ENCODE results near the gene DENND1B. TPM values are rescaled to one million over a fixed set of nuclear protein-coding genes. Genes with fewer than 3 reads are reported as not detected.

The DENND1B gene
- polyA plus RNA-seq, 1 of the 3 experiments (the other 2 are of a cell fraction) = 1.4 TPM

DNA sequence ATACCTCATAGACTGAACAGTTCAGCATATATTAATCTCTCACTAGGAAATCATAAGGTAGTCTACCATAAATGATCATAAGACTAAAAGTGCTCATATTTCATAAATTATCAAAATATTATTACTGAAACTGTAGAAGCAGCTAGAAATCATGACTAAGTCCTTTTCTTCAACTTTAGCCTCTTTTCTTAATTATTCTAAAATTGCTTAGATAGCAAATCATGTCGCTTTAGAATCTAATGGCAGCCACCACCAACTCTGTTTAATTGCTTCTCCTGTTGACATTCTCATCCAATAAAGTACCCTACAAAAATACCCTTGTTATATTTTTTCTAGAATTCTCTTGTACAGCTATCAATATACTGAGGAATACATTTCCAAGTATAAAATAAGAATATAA lies 102.9 kb downstream of the DENND1B start:
- Histone ChIP-seq H3K27me3 (ENCODE audit: insufficient read depth) (no peaks in the 10 kb centered on the region), H3F3A (replicated peaks; ENCODE audit: insufficient read depth) (no peaks in the 10 kb centered on the region), H4K20me1 (ENCODE audit: insufficient read depth) (no peaks in the 10 kb centered on the region), H3K9me2 (no peaks in the 10 kb centered on the region), H3K9me3 (no peaks in the 10 kb centered on the region), H3K4me3 (ENCODE audit: low read depth in 2 of 2, low read length in 1 of 2) (no peak overlapping the region), H3K4me2 (no peak overlapping the region), H3K79me2 (ENCODE audit: insufficient read depth) (no peaks in the 10 kb centered on the region), H3K4me1 (ENCODE audit: control insufficient read depth in 1 of 2, insufficient read depth in 2 of 2, low read depth in 1 of 2, low read length in 1 of 2) (peaks cover 4 to 6% of the 10 kb centered on the region in 2 experiments; a peak in 3 of 4 replicates), H3K9ac (no peak overlapping the region), H3K27ac (ENCODE audit: low read depth in 2 of 2, low read length in 1 of 2) (no peak overlapping the region), H2AFZ (ENCODE audit: low read depth) (no peak overlapping the region), H3K36me3 (replicated peaks in 1 of 2; ENCODE audit: control insufficient read depth in 1 of 2, insufficient read depth in 2 of 2, low read length in 1 of 2) (no peaks in the 10 kb centered on the region)
- CTCF ChIA-PET = no interaction called here
- DNase-seq = no peak
- TF ChIP-seq, protein P1, sequence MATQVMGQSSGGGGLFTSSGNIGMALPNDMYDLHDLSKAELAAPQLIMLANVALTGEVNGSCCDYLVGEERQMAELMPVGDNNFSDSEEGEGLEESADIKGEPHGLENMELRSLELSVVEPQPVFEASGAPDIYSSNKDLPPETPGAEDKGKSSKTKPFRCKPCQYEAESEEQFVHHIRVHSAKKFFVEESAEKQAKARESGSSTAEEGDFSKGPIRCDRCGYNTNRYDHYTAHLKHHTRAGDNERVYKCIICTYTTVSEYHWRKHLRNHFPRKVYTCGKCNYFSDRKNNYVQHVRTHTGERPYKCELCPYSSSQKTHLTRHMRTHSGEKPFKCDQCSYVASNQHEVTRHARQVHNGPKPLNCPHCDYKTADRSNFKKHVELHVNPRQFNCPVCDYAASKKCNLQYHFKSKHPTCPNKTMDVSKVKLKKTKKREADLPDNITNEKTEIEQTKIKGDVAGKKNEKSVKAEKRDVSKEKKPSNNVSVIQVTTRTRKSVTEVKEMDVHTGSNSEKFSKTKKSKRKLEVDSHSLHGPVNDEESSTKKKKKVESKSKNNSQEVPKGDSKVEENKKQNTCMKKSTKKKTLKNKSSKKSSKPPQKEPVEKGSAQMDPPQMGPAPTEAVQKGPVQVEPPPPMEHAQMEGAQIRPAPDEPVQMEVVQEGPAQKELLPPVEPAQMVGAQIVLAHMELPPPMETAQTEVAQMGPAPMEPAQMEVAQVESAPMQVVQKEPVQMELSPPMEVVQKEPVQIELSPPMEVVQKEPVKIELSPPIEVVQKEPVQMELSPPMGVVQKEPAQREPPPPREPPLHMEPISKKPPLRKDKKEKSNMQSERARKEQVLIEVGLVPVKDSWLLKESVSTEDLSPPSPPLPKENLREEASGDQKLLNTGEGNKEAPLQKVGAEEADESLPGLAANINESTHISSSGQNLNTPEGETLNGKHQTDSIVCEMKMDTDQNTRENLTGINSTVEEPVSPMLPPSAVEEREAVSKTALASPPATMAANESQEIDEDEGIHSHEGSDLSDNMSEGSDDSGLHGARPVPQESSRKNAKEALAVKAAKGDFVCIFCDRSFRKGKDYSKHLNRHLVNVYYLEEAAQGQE (IDR thresholded peaks at IDR 0.05; ENCODE audit: low read depth, low read length) = no peak
- TF ChIP-seq YY1 (IDR thresholded peaks at IDR 0.05; ENCODE audit: low read depth) (no peak), TCF12 (IDR thresholded peaks at IDR 0.05) (no peak), SMC3 (IDR thresholded peaks at IDR 0.05; ENCODE audit: low read depth, low read length) (no peak), NFIC (IDR thresholded peaks at IDR 0.05; ENCODE audit: borderline replicate concordance) (no peak), EP300 (IDR thresholded peaks at IDR 0.05; ENCODE audit: borderline replicate concordance in 1 of 2, low read depth in 1 of 2, low read length in 1 of 2) (no peak), RAD21 (IDR thresholded peaks at IDR 0.05; ENCODE audit: low read length) (no peak)
- TF ChIP-seq, protein P2, sequence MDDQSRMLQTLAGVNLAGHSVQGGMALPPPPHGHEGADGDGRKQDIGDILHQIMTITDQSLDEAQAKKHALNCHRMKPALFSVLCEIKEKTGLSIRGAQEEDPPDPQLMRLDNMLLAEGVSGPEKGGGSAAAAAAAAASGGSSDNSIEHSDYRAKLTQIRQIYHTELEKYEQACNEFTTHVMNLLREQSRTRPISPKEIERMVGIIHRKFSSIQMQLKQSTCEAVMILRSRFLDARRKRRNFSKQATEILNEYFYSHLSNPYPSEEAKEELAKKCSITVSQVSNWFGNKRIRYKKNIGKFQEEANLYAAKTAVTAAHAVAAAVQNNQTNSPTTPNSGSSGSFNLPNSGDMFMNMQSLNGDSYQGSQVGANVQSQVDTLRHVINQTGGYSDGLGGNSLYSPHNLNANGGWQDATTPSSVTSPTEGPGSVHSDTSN (IDR thresholded peaks at IDR 0.05) = no peak
- TF ChIP-seq, protein P3, sequence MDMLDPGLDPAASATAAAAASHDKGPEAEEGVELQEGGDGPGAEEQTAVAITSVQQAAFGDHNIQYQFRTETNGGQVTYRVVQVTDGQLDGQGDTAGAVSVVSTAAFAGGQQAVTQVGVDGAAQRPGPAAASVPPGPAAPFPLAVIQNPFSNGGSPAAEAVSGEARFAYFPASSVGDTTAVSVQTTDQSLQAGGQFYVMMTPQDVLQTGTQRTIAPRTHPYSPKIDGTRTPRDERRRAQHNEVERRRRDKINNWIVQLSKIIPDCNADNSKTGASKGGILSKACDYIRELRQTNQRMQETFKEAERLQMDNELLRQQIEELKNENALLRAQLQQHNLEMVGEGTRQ (IDR thresholded peaks at IDR 0.05; ENCODE audit: borderline replicate concordance, low read depth, low read length) = no peak
- POLR2A ChIA-PET = no interaction called here
- 97% methylated on average over 1 of the region's 1 CpG for whole genome bisulfite sequencing (ENCODE audit: low lambda C conversion rate)

DNA sequence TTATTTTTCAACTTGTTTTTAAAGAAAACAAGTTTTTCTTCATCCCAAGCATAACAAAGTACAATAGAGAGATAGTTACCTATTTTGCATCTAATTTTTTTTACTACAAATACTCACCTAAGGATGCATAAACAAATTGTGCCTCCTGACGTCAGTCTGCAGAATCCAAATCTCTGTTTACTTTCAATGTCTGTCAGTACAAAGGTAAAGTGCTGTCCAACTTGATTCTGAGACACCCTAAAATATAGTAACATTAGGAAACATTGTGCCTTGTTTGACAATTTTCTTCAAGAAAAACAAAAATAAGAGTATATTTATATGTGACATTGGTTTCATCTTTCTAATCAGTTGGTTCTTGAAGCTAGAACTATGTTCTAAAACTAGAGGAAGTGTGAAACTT lies 103.4 kb downstream of the DENND1B start:
- ChIA-PET POLR2A (no interaction called here), CTCF (no interaction called here)
- Histone ChIP-seq H2AFZ (ENCODE audit: low read depth) (no peak overlapping the region), H3K79me2 (ENCODE audit: insufficient read depth) (no peaks in the 10 kb centered on the region), H3K4me1 (ENCODE audit: control insufficient read depth in 1 of 2, insufficient read depth in 2 of 2, low read depth in 1 of 2, low read length in 1 of 2) (peaks cover 4 to 6% of the 10 kb centered on the region in 2 experiments; a peak in 3 of 4 replicates), H4K20me1 (ENCODE audit: insufficient read depth) (no peaks in the 10 kb centered on the region), H3K27me3 (ENCODE audit: insufficient read depth) (no peaks in the 10 kb centered on the region), H3K27ac (ENCODE audit: low read depth in 2 of 2, low read length in 1 of 2) (no peak overlapping the region), H3F3A (replicated peaks; ENCODE audit: insufficient read depth) (no peaks in the 10 kb centered on the region), H3K9me2 (no peaks in the 10 kb centered on the region), H3K9ac (no peak overlapping the region), H3K4me3 (ENCODE audit: low read depth in 2 of 2, low read length in 1 of 2) (no peak overlapping the region), H3K4me2 (no peak overlapping the region), H3K9me3 (no peaks in the 10 kb centered on the region), H3K36me3 (replicated peaks in 1 of 2; ENCODE audit: control insufficient read depth in 1 of 2, insufficient read depth in 2 of 2, low read length in 1 of 2) (no peaks in the 10 kb centered on the region)
- 94% methylated on average over 1 of the region's 1 CpG for WGBS (ENCODE audit: low lambda C conversion rate)
- TF ChIP-seq RAD21 (IDR thresholded peaks at IDR 0.05; ENCODE audit: low read length) (no peak), EP300 (IDR thresholded peaks at IDR 0.05; ENCODE audit: borderline replicate concordance in 1 of 2, low read depth in 1 of 2, low read length in 1 of 2) (no peak), NFIC (IDR thresholded peaks at IDR 0.05; ENCODE audit: borderline replicate concordance) (no peak), TAF1 (IDR thresholded peaks at IDR 0.05; ENCODE audit: borderline replicate concordance, low read depth, low read length) (no peak)
- no peak for DNase-seq
